ENCODE measurements around the gene CAPN12. TPM values are rescaled to one million over a fixed set of nuclear protein-coding genes. Genes with fewer than 3 reads are reported as not detected.
A peak's percentile ranks its signal among the peaks of the same experiment; 100 is the strongest.
"Not testable (repeated sequence)": the region's sequence is repeated elsewhere in the genome, so short reads cannot be mapped to it uniquely, and the experiment has no call there.

The CAPN12 gene
- total and polyA plus RNA-seq, 10 of the 15 experiments (the other 5 are each of a cell fraction or from before 2014, with no cell fraction given), result 0.64 to 4.6 (median 2.0) TPM

DNA sequence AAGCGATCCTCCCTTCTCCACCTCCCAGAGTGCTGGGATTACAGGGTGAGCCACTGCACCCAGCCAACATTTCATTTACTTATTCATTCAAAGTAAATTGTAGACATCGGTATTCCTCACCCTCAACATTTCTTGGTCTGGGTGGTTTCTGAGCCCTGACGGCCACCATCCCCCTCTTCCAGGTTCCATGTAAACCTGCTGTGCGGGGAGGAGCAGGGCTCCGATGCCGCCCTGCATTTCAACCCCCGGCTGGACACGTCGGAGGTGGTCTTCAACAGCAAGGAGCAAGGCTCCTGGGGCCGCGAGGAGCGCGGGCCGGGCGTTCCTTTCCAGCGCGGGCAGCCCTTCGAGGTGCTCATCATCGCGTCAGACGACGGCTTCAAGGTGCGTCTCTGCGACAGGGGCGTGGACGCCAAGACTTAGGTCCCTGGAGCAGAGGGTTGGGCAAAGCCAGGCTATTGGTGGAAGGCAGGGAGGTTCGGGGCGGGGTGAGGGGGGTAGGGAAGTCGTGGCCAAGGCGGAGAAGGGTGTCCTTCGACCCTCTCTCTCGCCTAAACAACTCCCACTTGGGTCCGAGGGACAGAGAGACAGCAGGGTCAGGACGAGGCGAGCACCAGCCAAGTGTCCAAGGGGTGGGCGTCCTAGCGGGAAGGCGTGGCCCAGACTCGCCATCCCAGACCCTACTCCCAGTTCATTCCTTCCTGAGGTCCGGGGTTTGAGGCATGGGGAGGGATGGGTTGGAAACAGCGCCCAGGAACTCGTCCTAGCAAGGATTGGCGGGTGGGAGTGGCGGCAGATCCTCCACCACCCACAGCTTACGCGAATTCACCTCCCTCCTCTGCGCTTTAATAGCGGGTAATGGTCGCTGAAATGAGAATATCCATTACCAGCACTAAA, 46.5 kb upstream of the CAPN12 start:
- H3K9me3 ChIP-seq (replicated peaks; ENCODE audit: control insufficient read depth, insufficient read depth, low read length); RAD21 ChIA-PET (ENCODE audit: unreplicated experiment); POLR2A ChIA-PET; H4K20me1 ChIP-seq (ENCODE audit: control insufficient read depth, insufficient read depth); H3K79me2 ChIP-seq (ENCODE audit: control insufficient read depth, insufficient read depth, low read length); H3K27me3 ChIP-seq (replicated peaks in 1 of 2; ENCODE audit: control insufficient read depth in 2 of 2, insufficient read depth in 2 of 2, low read length in 1 of 2); in situ Hi-C loops (cut with MboI); intact Hi-C loops (cut with micrococcal nuclease; ENCODE audit: unreplicated experiment); SMC1A ChIA-PET (ENCODE audit: uncharacterized antibody, unreplicated experiment); FAIRE-seq; CTCF ChIA-PET; H3K36me3 ChIP-seq (ENCODE audit: control insufficient read depth in 2 of 2, insufficient read depth in 2 of 2, low read length in 1 of 2); H3K9ac ChIP-seq (ENCODE audit: control insufficient read depth, insufficient read depth, low read length); H3K27ac ChIP-seq (ENCODE audit: control insufficient read depth, insufficient read depth); H3K4me3 ChIP-seq; H3K4me1 ChIP-seq (ENCODE audit: control insufficient read depth, insufficient read depth, low read length); DNase-seq (ENCODE audit: low read depth, low spot score); H3K4me2 ChIP-seq (ENCODE audit: control insufficient read depth, insufficient read depth); ATAC-seq: not testable (repeated sequence)
- BruUV-seq (replicated peaks), result TSS peak; percentile 83
- 81% methylated on average over 17 of the region's 49 CpGs for WGBS (ENCODE audit: insufficient coverage, insufficient replicate concordance, low lambda C conversion rate, missing lambda C conversion rate)
- H2AFZ ChIP-seq (ENCODE audit: control insufficient read depth, low read depth, low read length), result peak overlapping the region; percentile 58

DNA sequence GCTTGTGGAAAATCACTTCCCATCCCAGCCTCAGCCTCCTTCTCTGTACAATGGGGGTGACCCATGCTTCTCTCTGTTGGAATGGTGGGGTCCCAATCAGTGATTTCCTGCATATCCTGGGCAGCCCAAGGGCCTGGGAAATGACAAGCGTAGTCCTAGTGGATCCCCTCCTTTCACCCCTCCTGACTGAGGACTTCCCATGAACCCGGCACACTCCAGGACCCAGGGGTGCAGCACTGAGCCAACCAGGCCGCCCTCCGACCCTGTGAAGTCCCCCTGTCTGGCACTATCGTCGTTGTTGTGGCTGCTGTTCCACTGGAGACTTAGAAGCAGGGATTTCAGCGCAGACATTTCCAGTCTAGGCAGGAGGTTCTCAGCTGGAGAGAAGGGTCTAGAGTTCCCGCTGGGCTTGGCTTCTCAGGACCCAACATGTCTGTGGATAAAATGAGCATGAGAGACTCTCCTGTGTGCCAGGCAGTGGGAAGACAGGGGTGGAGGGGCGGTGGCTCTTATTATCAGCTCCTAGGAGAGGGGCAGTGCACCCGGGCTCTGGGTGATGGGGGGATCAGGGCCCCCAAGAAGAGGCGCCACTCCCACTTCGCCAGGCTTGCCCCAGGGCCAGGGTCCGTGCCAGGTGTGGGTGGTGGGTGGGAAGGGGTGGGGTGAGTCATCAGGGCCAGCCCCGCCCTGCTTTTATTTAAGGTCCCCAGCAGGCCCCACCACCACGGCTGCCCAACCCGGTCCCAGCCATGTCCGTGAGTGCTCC, 44.4 kb upstream of the CAPN12 start, which contains the start of gene LGALS7B:
Gene LGALS7B, plus strand, starts transcription at position 723 of the 766 bp plus-strand sequence. Its CDS starts 27 bp downstream, at position 750.
- Histone ChIP-seq H3K27ac (ENCODE audit: control insufficient read depth, insufficient read depth) (no peak within 1 kb of the TSS), H2AFZ (ENCODE audit: control insufficient read depth, low read depth, low read length) (no peak within 1 kb of the TSS), H3K27me3 (replicated peaks in 1 of 2; ENCODE audit: control insufficient read depth in 2 of 2, insufficient read depth in 2 of 2, low read length in 1 of 2) (no peaks in the 10 kb centered on the region; a peak in 1 of 4 replicates), H3K9me3 (replicated peaks; ENCODE audit: control insufficient read depth, insufficient read depth, low read length) (no peaks in the 10 kb centered on the region), H3K9ac (ENCODE audit: control insufficient read depth, insufficient read depth, low read length) (no peak within 1 kb of the TSS), H3K4me2 (ENCODE audit: control insufficient read depth, insufficient read depth) (no peak within 1 kb of the TSS), H4K20me1 (ENCODE audit: control insufficient read depth, insufficient read depth) (no peaks in the 10 kb centered on the region), H3K36me3 (ENCODE audit: control insufficient read depth in 2 of 2, insufficient read depth in 2 of 2, low read length in 1 of 2) (no peaks in the 10 kb centered on the region), H3K4me3 (no peak within 1 kb of the TSS), H3K4me1 (ENCODE audit: control insufficient read depth, insufficient read depth, low read length) (no peaks in the 10 kb centered on the region), H3K79me2 (ENCODE audit: control insufficient read depth, insufficient read depth, low read length) (no peaks in the 10 kb centered on the region)
- ATAC-seq (no peak), FAIRE-seq (no peak), DNase-seq (ENCODE audit: low read depth, low spot score) (no peak)
- intact Hi-C loops (cut with micrococcal nuclease; ENCODE audit: unreplicated experiment), result loop anchor here (10.0 kb wide), 1 partner anchor 96 kb away; no protein-coding TSS in a partner anchor
- ChIA-PET RAD21 (ENCODE audit: unreplicated experiment) (no interaction called here), POLR2A (interaction anchor here (0.6 kb wide), 1 partner anchor 723 kb away, joined by 3 read pairs; no protein-coding TSS in a partner anchor), SMC1A (ENCODE audit: uncharacterized antibody, unreplicated experiment) (interaction anchor here (0.5 kb wide), 1 partner anchor 140 kb away, joined by 3 read pairs; no protein-coding TSS in a partner anchor), CTCF (no interaction called here)
- in situ Hi-C loops (cut with MboI), result no loop called here
- 53% methylated on average over 10 of the region's 17 CpGs for WGBS (ENCODE audit: insufficient coverage, insufficient replicate concordance, low lambda C conversion rate, missing lambda C conversion rate)
- BruUV-seq (replicated peaks), result no TSS peak
- TF ChIP-seq, protein P1, sequence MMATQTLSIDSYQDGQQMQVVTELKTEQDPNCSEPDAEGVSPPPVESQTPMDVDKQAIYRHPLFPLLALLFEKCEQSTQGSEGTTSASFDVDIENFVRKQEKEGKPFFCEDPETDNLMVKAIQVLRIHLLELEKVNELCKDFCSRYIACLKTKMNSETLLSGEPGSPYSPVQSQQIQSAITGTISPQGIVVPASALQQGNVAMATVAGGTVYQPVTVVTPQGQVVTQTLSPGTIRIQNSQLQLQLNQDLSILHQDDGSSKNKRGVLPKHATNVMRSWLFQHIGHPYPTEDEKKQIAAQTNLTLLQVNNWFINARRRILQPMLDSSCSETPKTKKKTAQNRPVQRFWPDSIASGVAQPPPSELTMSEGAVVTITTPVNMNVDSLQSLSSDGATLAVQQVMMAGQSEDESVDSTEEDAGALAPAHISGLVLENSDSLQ (IDR thresholded peaks at IDR 0.05), result no peak
- TF ChIP-seq, protein P2, sequence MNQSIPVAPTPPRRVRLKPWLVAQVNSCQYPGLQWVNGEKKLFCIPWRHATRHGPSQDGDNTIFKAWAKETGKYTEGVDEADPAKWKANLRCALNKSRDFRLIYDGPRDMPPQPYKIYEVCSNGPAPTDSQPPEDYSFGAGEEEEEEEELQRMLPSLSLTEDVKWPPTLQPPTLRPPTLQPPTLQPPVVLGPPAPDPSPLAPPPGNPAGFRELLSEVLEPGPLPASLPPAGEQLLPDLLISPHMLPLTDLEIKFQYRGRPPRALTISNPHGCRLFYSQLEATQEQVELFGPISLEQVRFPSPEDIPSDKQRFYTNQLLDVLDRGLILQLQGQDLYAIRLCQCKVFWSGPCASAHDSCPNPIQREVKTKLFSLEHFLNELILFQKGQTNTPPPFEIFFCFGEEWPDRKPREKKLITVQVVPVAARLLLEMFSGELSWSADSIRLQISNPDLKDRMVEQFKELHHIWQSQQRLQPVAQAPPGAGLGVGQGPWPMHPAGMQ (IDR thresholded peaks at IDR 0.05; ENCODE audit: borderline replicate concordance), result no peak
- TF ChIP-seq MYB (IDR thresholded peaks at IDR 0.05; ENCODE audit: borderline replicate concordance, low read depth, low read length) (no peak), TBL1XR1 (IDR thresholded peaks at IDR 0.05; ENCODE audit: low read depth, low read length) (no peak), CEBPB (IDR thresholded peaks at IDR 0.05; ENCODE audit: borderline replicate concordance in 1 of 2, low read depth in 2 of 2, low read length in 2 of 2) (no peak), BACH1 (IDR thresholded peaks at IDR 0.05; ENCODE audit: borderline replicate concordance) (no peak), NFIC (IDR thresholded peaks at IDR 0.05; ENCODE audit: low read depth, low read length) (no peak)
- TF ChIP-seq, protein P3, sequence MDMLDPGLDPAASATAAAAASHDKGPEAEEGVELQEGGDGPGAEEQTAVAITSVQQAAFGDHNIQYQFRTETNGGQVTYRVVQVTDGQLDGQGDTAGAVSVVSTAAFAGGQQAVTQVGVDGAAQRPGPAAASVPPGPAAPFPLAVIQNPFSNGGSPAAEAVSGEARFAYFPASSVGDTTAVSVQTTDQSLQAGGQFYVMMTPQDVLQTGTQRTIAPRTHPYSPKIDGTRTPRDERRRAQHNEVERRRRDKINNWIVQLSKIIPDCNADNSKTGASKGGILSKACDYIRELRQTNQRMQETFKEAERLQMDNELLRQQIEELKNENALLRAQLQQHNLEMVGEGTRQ (IDR thresholded peaks at IDR 0.05; ENCODE audit: borderline replicate concordance, low read depth, low read length), result no peak

All from GM12878 (cell line).